Muscle of arm (tissue), 12 donors: ENCODE results near the gene DLD. TPM values are rescaled to one million over a fixed set of nuclear protein-coding genes. Genes with fewer than 3 reads are reported as not detected.
A peak's percentile ranks its signal among the peaks of the same experiment; 100 is the strongest.
"Not testable (repeated sequence)": the region's sequence is repeated elsewhere in the genome, so short reads cannot be mapped to it uniquely, and the experiment has no call there.

ENCODE experiments used
- DNase-seq: peaks from one replicate; pipeline ENCODE4 v3.0.0-alpha.2; 2013
- polyA plus RNA-seq, 12 donors: library from polyadenylated mRNA; unstranded; fragments of 120-200 nt; gene quantifications; one replicate each; pipeline ENCODE4 v1.2.1, GENCODE V29; 2013; ENCODE audit not compliant: insufficient read length in 12 of 12

Gene DLD
- polyA plus RNA-seq, 12 donors = 66.8 to 128 (median 93.4) TPM; not detected in 1

DNA sequence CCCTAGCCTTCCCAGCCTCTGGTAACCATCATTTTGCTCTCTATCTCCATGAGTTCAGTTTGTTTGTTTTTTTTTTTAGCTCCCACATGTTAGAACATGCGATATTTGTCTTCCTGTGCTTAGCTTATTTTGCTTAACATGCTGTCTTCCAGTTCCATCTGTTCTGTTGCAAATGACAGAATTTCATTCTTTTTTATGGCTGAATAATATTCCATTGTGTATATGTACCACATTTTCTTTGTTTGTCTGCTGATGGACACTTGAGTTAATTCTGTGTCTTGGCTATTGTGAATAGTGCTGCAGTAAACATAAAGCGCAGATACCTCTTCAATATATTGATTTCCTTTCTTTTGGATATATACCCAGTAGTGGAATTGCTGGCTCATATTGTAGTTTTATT lies 21.0 kb downstream of the DLD start:
- DNase-seq = no peak

GRCh38 chr7:107913851-107914250 lies 22.9 kb downstream of the DLD start:
- no peak for DNase-seq

- no peak for DNase-seq
These were observed 23.8 kb downstream of the DLD start for GRCh38 chr7:107914831-107915230.

DNA sequence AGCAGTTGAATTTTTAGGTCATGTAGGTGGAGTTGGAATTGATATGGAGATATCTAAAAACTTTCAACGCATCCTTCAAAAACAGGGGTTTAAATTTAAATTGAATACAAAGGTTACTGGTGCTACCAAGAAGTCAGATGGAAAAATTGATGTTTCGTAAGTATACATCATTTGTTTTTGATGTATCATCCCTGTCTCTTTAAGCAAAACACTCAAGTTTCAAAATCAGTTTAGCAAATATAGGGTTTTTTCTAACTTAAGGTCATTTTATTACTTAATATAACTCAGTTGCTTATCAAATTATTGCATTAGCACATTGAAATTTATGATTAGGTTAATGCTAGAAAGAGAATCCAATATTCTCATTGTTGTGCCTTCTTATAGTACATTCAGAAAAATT lies 24.6 kb downstream of the DLD start:
- DNase-seq = no peak

DNA sequence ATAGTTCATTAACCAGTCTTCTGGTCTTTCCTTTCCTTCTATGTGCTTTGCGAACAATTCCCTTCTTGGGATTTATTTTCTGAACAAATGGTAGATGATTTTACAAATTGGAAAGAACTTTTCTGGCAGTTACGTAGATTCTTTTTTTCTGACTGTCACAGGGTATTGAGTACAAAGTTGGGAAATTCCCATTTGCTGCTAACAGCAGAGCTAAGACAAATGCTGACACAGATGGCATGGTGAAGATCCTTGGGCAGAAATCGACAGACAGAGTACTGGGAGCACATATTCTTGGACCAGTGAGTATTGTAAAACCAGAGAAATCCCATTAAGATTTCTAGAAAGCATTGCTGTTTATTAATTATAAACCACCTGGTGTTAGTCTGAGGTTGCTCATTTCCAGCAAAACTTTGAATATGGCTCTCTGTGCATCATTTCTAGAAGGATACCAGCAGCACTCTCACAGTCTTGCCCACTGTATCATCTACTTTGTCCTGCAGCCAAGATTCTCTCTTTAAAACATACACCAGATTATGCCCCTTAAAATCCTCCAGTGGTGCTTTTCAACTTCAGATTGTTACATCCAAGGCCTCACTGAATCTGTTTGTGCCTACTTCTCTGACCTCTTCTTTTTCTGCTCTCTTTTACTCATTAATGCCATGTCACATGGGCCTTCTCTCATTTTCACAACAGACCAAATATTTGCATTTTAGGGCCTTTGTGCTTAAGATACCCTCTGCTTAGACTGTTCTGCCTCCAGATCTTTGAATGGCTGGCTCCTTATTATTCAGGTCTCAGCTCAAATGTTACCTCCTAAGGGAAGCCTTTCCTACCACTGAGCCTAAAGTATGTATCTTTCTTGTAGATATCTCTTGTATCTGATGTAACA lies 27.0 kb downstream of the DLD start:
- DNase-seq = no peak

DNA sequence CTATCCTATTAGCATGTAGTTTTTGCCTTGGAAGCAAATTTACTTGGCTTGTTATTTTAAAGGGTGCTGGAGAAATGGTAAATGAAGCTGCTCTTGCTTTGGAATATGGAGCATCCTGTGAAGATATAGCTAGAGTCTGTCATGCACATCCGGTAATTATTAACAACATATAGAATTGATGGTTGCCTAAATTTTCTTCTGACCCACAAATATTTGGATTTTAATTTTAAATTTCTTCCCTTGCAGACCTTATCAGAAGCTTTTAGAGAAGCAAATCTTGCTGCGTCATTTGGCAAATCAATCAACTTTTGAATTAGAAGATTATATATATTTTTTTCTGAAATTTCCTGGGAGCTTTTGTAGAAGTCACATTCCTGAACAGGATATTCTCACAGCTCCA lies 28.0 kb downstream of the DLD start:
- no peak for DNase-seq

DNA sequence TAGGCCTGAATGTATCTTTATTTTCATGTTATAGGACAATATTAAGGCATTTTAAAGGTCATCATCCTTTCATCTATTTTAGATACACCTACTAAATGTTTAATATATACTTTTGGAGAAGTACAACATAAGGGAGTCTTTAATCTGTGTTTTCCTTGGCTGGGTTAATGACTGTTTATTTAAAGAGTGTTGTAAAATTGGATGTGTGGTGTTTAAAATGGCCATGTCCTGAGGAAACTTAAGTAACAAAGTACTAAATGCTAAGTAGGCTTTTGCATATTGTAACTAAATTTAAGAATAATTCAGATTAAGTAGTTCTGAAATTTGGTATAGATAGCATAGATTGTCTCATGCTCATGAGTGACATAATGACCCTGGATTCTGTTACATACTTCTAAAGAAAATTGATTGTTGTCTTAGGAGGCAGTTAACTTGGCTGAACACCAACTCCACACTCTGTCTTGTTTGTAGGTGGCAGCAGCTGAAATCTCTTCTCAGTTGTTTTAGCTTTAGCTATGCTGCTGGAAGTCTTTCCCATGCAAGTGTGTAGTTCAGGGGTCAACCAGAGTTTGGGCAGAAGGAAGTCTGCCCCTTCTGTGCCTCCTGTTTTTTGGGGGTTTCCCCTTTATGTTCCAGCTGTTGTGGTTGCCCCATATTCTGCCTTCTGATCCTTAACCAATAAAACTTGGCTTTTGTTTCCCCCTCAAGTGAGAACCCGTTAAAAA lies 29.2 kb downstream of the DLD start:
- no peak for DNase-seq

GRCh38 chr7:107921826-107922225 lies 30.8 kb downstream of the DLD start:
- not testable (repeated sequence) for DNase-seq

DNA sequence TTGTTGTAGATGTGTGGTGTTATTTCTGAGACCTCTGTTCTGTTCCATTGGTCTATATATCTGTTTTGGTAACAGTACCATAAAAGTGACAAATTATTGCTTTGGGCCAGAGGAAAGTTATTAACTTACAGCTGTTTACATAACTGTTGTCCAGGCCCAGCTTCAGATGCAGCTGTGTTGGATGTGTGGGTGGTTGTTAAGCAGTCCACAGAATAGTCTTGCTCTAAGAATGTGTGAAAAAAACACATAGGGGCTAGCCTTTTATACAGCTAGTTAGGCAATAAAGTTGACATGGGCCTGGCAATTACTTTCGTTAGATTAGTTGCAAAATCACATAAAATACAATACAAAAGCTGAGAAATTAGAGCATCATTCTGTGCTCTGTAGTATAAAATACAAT lies 31.9 kb downstream of the DLD start:
- DNase-seq = no peak

DNA sequence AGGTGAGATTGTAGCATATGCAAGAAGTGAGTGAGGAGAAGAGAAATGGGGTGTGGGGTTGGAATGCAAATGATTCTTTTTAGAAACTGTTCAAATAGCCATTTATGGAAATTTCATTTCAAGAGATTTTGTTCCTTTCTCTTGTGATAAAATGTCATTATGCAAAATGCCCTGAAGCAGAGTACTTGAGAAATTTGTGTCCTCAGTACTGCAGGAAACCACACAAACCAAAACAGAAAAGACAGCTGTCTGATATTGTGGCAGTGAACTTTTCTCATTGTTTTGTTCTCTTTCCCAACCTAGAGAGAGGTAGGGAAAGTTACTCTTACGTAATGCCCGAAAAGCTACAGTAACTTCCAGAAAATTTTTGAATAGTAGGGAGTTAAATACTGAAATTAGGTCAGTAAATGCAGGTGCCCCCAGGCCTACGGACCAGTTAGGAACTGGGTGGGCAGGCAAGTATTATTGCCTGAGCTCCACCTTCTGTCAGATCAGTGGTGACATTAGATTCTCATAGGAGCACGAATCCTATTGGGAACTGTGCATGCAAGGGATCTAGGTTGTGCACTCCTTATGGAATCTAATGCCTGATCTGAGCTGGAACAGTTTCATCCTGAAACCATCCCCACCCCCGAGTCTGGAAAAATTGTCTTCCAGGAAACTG lies 34.0 kb downstream of the DLD start:
- no peak for DNase-seq

DNA sequence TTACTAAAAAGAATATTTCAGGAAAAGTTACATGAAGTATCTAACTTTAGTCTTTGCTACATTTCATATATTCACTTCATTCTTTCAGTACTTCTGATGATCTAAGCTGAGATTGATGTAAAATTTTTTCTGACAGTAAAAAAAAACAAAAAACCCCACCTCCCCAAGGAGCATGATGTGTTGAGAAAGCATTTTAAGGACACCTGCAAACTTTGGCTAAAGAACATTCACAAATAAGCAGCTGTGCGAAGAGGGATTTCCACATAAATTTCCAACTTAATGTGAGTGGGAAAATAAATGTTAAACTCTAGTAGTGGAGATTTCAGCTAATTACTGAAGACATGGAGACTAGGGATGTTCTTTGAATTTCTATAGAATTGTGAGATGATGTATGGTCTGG lies 35.5 kb downstream of the DLD start:
- DNase-seq = peak; percentile 62

DNA sequence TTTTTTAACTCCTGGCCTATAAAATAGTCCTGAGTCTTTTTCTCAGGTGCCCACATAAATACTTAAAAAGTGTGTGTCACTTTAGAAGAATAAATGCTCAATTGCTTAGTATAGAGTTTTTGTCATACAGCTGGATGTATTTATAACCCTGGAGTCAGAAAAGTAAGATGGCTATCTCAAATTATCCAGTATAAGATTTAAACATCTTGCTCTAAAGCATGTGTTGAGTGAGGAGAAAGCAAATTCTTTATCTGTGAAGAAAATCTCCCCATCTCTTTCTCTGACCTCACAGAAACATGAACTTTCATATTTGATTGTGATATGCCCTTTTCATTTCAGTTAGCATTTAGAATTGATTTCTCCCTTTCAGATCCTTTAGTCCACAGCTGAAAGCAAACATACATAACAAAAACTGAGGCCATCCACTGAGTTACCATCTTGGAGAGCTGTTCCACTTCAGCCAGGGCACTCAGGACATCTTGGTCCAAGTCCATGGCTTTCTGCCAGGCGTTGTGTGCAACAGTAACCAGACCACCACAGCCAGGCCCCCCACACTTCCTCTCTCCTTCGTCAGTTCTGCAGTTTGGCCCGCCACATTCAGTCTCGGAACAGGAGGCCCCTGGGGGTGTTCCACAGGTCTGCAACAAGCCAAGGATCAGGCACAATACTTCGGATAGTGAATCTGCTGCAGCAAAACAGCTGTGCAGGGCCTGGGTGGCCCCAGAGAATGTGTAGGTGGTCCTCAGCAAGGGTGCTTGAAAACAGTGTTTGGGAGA lies 40.9 kb downstream of the DLD start:
- no peak for DNase-seq

DNA sequence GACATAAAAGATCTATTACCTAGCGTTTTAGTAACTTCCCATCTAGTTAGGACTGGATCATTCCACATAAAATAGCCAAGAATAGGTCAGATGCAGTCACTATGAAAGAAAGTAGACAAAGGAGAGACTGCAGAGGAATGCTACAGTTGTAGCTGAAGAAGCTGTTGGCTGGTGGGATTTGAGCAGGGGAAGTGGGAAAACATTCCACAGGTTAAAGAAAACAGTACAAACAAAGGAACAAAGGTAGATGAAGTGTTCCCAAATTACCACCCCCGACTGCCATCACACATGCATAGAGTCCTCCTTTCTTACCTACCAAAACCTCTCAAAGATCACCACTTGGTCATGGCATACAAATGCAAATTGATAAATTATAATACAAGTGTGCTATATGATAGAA lies 41.8 kb downstream of the DLD start:
- DNase-seq = no peak

DNA sequence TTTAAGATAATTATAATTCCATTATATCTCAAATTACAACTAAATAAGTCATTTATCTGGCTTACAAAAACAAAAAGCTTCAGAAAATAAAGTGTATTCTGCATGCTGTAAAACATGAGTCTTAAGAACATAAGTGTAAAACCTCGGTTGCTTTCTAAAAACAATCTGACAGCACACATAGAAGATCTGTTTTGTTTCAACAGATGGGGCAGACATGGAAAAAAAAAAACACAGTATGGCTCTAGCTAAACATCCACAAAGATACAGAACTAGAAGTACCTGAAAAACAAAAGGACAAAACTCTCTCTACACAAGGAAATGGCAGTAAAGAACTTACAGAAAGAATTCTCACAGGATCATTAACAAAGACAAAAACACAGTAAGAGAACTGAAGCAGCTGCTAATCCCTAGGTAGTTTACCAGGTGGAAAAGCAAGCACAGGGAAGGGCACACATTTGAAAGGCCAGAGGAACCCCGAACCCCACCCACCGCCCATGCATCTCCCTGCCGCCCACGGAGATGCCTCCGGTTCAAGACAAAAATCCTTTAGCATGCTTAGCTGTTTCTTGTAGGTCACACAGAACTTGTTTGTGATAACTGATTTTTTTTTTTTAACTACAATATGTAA lies 42.5 kb downstream of the DLD start:
- no peak for DNase-seq

DNA sequence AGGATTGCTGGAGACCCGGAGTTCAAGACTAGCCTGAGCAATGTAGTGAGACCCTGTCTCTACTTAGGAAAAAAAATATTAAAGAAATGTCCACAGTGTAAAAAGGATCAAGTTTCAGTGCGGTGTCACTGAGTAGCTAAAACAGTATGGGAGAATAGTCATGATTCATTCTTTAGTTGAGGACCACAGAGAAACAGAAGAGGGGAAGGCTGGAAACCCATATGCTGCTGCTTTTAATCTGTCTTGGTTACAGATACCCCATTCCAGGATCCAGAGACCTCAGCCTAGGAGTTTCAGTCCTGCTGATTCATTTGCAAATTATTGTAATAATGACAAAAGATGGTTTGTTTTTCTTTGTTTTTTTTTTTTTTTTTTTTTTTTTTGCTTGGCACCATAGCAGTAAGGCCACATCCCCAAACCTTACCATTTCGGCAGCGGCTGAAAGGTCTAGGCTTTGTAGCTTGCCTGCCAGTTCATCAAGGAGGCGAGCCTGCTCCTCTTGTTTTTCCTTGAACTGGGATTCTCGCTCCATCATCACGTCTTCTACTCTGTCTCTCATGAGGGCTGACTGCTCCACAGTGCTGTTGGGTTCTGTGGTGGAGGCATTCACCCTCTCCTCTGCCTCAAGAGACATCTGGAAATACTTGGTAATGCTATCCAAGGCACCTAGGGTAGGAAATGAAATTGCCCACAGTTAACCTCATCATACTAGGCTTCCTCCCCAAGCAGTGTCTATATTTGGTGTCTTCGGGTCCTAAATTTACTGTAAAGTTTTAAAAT lies 44.2 kb downstream of the DLD start:
- no peak for DNase-seq

DNA sequence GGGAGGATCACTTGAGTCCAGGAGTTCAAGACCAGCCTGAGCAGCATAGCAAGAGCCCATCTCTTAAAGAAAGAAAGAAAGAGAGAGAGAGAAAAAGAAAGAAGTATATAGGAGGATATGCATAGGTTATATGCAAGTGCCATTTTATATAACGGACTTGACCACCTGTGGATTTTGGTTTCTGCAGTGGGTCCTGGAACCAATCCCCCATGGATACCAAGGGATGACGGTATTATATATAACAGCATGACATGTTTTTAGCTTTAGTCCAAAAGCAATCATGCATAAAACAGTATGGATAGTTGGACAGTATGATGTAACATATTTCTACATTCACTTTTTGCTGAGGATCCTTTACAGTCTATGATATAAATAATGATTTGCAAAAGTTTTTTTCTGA lies 45.3 kb downstream of the DLD start:
- DNase-seq = no peak

DNA sequence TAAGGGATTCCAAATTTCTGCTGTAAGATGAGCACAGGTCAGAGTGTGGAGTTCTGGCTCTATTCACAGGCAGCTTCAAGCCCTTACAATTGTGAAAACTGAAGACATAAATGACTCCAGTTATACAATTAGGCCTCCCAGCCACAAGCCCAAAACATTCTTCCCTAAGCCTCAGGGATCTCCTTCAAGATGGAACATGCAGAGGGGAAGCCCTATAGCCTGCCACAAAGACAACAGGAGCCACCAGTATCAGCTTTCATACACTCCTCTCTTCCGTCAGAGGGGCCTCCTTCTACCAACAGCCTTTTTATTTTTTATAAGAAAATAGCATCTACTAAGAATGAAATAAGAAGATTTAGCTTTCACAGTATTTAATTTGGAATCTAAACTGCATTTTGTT lies 46.5 kb downstream of the DLD start:
- no peak for DNase-seq

- DNase-seq = no peak
These were observed 47.7 kb downstream of the DLD start for GRCh38 chr7:107938456-107939250.

- DNase-seq = no peak
These were observed 48.8 kb downstream of the DLD start for GRCh38 chr7:107939573-107940489.
